Stomach smooth muscle (tissue), 2 donors: ENCODE results near the gene TUBA1B.
"Not testable (repeated sequence)": the region's sequence is repeated elsewhere in the genome, so short reads cannot be mapped to it uniquely, and the experiment has no call there.

Source experiments
- H3K27ac ChIP-seq: one replicate; pipeline ENCODE4 v1.7.0; 2013; ENCODE audit warnings: mild to moderate bottlenecking, low read length, inconsistent platforms
- H3K27me3 ChIP-seq, 2 donors: one replicate each; pipeline ENCODE4 v1.7.0; 2013; ENCODE audit warnings: low read length in 2 of 2; ENCODE audit not compliant: insufficient read depth in 2 of 2, control insufficient read depth in 1 of 2
- H3K36me3 ChIP-seq, 2 donors: one replicate each; pipeline ENCODE4 v1.7.0; 2013; ENCODE audit warnings: low read length in 2 of 2; ENCODE audit not compliant: control insufficient read depth in 2 of 2, insufficient read depth in 2 of 2
- H3K4me1 ChIP-seq: one replicate; pipeline ENCODE4 v1.7.0; 2013; ENCODE audit warnings: low read length; ENCODE audit not compliant: control insufficient read depth, insufficient read depth
- H3K4me3 ChIP-seq, 2 donors: one replicate each; pipeline ENCODE4 v1.7.0; 2013; ENCODE audit warnings: low read length in 2 of 2
- H3K9ac ChIP-seq, 2 donors: one replicate each; pipeline ENCODE4 v1.7.0; 2013; ENCODE audit warnings: low read length in 2 of 2, mild to moderate bottlenecking in 1 of 2
- H3K9me3 ChIP-seq, 2 donors: one replicate each; pipeline ENCODE4 v1.7.0; 2013; ENCODE audit warnings: low read length in 2 of 2; ENCODE audit not compliant: control insufficient read depth in 2 of 2
- donor health status: healthy.
- donor health status: Pancreatic carcinoma.

TUBA1B gene

GRCh38 chr12:49138999-49139398 lies 7.8 kb upstream of the TUBA1B start:
- no peaks in the 10 kb centered on the region for H3K9me3 ChIP-seq
- H3K36me3 ChIP-seq = no peaks in the 10 kb centered on the region
- no peak overlapping the region for H3K27ac ChIP-seq
- H3K9ac ChIP-seq = no peak overlapping the region
- no peaks in the 10 kb centered on the region for H3K4me1 ChIP-seq
- no peak overlapping the region for H3K4me3 ChIP-seq
- no peaks in the 10 kb centered on the region for H3K27me3 ChIP-seq

GRCh38 chr12:49138587-49138986 lies 7.4 kb upstream of the TUBA1B start:
- no peaks in the 10 kb centered on the region for H3K9me3 ChIP-seq
- no peak overlapping the region for H3K9ac ChIP-seq
- no peaks in the 10 kb centered on the region for H3K36me3 ChIP-seq
- H3K4me3 ChIP-seq = no peak overlapping the region
- H3K27ac ChIP-seq = no peak overlapping the region
- H3K27me3 ChIP-seq = no peaks in the 10 kb centered on the region
- H3K4me1 ChIP-seq = peaks cover 2% of the 10 kb centered on the region

- Histone ChIP-seq H3K36me3 (no peaks in the 10 kb centered on the region), H3K9ac (no peak overlapping the region), H3K4me3 (no peak overlapping the region), H3K27me3 (no peaks in the 10 kb centered on the region), H3K27ac (no peak overlapping the region), H3K4me1 (peaks cover 9% of the 10 kb centered on the region), H3K9me3 (no peaks in the 10 kb centered on the region)
Measured at GRCh38 chr12:49137476-49137875, 6.3 kb upstream of the TUBA1B start.

GRCh38 chr12:49136997-49137396 lies 5.8 kb upstream of the TUBA1B start:
- not testable (repeated sequence) for H3K9me3 ChIP-seq, H3K9ac ChIP-seq, H3K4me1 ChIP-seq, H3K4me3 ChIP-seq, H3K27me3 ChIP-seq, H3K36me3 ChIP-seq, H3K27ac ChIP-seq

- Histone ChIP-seq H3K4me3 (no peak overlapping the region), H3K27me3 (no peaks in the 10 kb centered on the region), H3K36me3 (peaks cover 7 to 8% of the 10 kb centered on the region in 2 donors), H3K9ac (no peak overlapping the region), H3K4me1 (peaks cover 25% of the 10 kb centered on the region), H3K27ac (no peak overlapping the region), H3K9me3 (no peaks in the 10 kb centered on the region)
Measured at GRCh38 chr12:49133590-49133989, 2.4 kb upstream of the TUBA1B start.

- peaks cover 25% of the 10 kb centered on the region for H3K4me1 ChIP-seq
- peaks cover 7 to 8% of the 10 kb centered on the region in 2 donors for H3K36me3 ChIP-seq
- H3K9me3 ChIP-seq = no peaks in the 10 kb centered on the region
- H3K27me3 ChIP-seq = no peaks in the 10 kb centered on the region
- peak overlapping the region in 1 of 2 donors; percentile 23 for H3K4me3 ChIP-seq
- peak overlapping the region; percentile 1 for H3K27ac ChIP-seq
- H3K9ac ChIP-seq = no peak overlapping the region
Measured at GRCh38 chr12:49133014-49133413, 1.8 kb upstream of the TUBA1B start.

GRCh38 chr12:49131894-49132461 lies 783 bp upstream of the TUBA1B start:
- peaks cover 25% of the 10 kb centered on the region for H3K4me1 ChIP-seq
- peak overlapping the region; percentile 68 to 78 for H3K9ac ChIP-seq
- H3K36me3 ChIP-seq = peaks cover 13 to 18% of the 10 kb centered on the region in 2 donors
- peak overlapping the region; percentile 98 for H3K27ac ChIP-seq
- H3K4me3 ChIP-seq = peak overlapping the region; percentile 81 to 98
- no peaks in the 10 kb centered on the region for H3K27me3 ChIP-seq
- no peaks in the 10 kb centered on the region for H3K9me3 ChIP-seq

- peaks cover 14 to 19% of the 10 kb centered on the region in 2 donors for H3K36me3 ChIP-seq
- H3K9me3 ChIP-seq = no peaks in the 10 kb centered on the region
- H3K9ac ChIP-seq = peak overlapping the region; percentile 93 to 97
- no peaks in the 10 kb centered on the region for H3K27me3 ChIP-seq
- peaks cover 25% of the 10 kb centered on the region for H3K4me1 ChIP-seq
- peak overlapping the region; percentile 98 for H3K4me3 ChIP-seq
- peak overlapping the region; percentile 98 for H3K27ac ChIP-seq
Measured at GRCh38 chr12:49130151-49131050, 794 bp downstream of the TUBA1B start.

- H3K27ac ChIP-seq = peak overlapping the region; percentile 98
- H3K4me3 ChIP-seq = peak overlapping the region; percentile 98
- H3K27me3 ChIP-seq = no peaks in the 10 kb centered on the region
- H3K9ac ChIP-seq = peak overlapping the region; percentile 93 to 97
- peaks cover 14 to 19% of the 10 kb centered on the region in 2 donors for H3K36me3 ChIP-seq
- H3K9me3 ChIP-seq = no peaks in the 10 kb centered on the region
- H3K4me1 ChIP-seq = peaks cover 25% of the 10 kb centered on the region
Measured at GRCh38 chr12:49129332-49130150, 1.7 kb downstream of the TUBA1B start.

GRCh38 chr12:49127971-49128370 lies 3.2 kb downstream of the TUBA1B start:
- H3K9me3 ChIP-seq, H3K27me3 ChIP-seq, H3K9ac ChIP-seq, H3K4me3 ChIP-seq, H3K27ac ChIP-seq: not testable (repeated sequence)
- Histone ChIP-seq H3K4me1 (peaks cover 19% of the 10 kb centered on the region), H3K36me3 (peaks cover 14 to 19% of the 10 kb centered on the region in 2 donors)
